Stimulated activated CD4-positive, alpha-beta T cell treated with anti-CD3 and anti-CD28 coated beads, TNF-alpha, amount 100 ng/mL, for 24 hours (primary cell): ENCODE results near the gene KRT3.
"Not testable (repeated sequence)": the region's sequence is repeated elsewhere in the genome, so short reads cannot be mapped to it uniquely, and the experiment has no call there.

ENCODE experiments used
- DNase-seq, 3 experiments: peaks; one replicate each; pipeline ENCODE4 v3.0.0-alpha.2; 2020; ENCODE audit warnings: low read depth in 3 of 3

Gene KRT3

GRCh38 chr12:52781399-52782082 is 14.4 kb downstream of the KRT3 start:
- no peak for DNase-seq

- no peak for DNase-seq
These were observed 16.0 kb downstream of the KRT3 start for GRCh38 chr12:52779914-52780313.

- DNase-seq, result no peak
These were observed 17.1 kb downstream of the KRT3 start for GRCh38 chr12:52778833-52779232.

DNA sequence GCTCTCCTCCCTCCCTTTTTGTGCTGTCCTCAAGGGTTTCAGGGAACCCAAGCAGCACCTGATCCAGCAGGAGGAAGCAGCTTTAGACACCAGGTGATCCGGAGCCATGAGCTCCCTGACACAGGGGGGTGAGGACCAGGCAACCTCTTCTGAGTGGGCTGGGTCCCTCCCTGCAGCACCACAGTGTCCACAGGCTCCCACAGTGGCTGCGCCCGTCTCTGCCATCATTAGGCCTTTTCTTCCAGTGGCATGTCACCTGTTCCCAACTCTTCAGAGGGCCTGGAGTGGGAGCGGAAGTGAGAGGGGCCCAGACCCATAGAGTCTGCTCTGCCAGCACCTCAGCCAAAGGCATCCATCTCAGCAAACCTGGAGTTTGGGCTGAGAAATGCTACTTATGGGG is 18.4 kb downstream of the KRT3 start:
- DNase-seq, result no peak

- no peak for DNase-seq
These were observed 19.0 kb downstream of the KRT3 start, which contains the start of gene KRT76 for GRCh38 chr12:52776913-52777395. Gene KRT76, minus strand, starts transcription at chr12:52777345. Its CDS starts 54 bp downstream, at chr12:52777291.

DNA sequence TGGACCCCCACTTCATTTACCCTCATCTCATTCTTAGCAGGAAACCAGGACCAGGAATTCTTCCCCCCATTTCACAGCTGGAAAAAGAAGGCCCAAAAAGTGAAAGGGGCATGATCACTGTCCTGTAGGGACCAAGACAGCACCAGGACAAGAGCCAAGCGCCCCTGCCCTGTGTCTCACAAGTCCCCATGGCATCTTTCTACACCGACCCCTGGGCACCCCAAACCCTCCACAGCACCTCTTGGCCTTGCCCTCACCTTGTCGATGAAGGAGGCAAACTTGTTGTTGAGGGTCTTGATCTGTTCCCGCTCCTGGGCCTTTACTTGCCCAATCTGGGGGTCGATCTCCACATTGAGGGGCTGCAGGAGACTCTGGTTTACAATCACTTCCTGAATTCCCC is 19.5 kb downstream of the KRT3 start:
- DNase-seq, result no peak

DNA sequence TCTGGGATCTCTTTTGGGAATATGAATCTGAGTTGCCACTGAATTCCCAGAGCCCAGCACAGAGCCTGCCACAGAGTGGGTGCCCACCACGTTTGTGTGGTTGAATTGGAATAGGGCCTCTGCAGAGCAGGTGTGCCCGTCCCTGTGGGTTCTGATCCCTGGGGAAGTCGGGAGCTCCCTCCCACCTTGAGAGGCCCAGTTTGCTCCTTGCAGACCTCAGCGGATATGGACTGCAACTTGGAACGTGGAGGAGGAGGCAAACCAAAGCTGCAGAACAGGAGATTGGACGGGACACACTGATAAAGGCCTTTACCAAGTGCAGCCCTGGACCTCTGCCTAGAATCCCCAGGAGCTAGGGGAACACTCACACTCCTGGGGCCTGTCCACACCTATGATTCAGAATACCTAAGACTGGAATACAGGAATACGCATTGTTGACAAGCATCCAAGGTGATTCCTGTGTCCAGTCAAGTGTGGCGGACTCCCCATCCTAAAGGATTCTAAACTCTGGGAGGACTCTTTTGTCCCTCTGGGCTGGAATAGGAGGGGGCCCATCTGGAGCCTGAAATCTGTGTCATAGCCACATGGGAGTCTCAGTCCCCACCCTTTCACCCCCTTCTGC is 21.2 kb downstream of the KRT3 start:
- no peak for DNase-seq

DNA sequence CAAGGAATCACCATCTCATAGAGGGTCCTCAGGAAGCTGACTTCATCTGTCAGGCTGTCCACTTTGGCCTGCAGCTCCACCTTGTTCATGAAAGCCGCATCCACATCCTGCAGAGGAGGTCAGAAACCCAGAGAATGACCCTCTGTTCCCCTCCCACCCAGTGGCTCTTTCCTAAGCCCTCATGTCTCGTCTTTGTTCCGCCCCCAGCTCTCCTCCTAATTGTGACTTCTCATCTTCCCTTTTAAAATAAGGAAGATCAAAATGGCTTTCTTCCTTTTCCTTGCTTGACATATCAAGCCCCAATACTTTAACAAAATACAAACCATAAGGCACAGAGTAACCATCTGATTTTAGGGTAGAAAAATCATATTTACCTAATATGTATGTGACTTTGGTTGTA is 23.1 kb downstream of the KRT3 start:
- DNase-seq, result no peak

- DNase-seq, result no peak
These were observed 23.7 kb downstream of the KRT3 start for GRCh38 chr12:52772188-52772587.

- no peak for DNase-seq
These were observed 24.4 kb downstream of the KRT3 start for GRCh38 chr12:52771505-52771904.

- no peak for DNase-seq
These were observed 24.8 kb downstream of the KRT3 start for GRCh38 chr12:52771088-52771487.

DNA sequence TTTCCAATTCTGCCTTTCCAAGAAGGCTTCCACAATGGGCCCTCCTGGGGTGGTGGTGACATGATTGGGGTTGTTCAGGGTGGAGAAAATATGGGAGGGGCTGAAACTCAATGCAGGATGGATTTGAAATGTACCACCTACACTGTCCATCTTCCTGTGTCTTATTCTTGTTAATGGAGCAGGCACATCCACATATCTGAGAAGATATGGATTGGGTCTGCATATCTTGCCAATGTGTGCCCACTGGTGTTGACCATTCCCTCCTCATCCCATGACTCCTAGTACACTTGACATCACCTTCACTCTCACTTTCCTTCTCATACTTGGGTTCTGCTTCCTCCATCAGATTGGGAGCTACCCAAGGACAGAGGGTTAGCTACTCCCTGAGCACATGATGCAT is 26.0 kb downstream of the KRT3 start:
- no peak for DNase-seq

GRCh38 chr12:52769354-52769753 is 26.6 kb downstream of the KRT3 start:
- DNase-seq, result no peak

- DNase-seq, result no peak
These were observed 27.3 kb downstream of the KRT3 start for GRCh38 chr12:52768479-52769200.

DNA sequence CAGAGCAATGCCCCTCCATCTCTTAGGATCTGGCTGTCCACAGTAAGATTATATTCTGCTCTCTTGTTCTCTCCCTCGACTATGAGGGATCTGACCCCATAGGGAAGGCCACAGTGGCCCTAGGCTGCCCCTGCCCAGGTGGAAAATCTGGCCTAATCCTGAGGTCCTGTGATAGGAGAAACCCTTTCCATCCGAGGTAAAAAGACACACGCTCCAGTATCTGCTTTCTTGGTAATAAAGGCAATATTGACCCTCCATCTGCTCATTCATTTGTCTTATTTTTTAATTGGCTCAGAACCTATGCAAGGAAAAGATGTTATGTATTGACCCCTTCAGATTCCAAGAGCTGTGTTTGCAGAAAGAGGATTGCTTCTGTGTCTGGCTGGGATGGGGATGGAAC is 28.5 kb downstream of the KRT3 start:
- DNase-seq, result no peak

- DNase-seq, result no peak
These were observed 28.9 kb downstream of the KRT3 start for GRCh38 chr12:52767020-52767379.

DNA sequence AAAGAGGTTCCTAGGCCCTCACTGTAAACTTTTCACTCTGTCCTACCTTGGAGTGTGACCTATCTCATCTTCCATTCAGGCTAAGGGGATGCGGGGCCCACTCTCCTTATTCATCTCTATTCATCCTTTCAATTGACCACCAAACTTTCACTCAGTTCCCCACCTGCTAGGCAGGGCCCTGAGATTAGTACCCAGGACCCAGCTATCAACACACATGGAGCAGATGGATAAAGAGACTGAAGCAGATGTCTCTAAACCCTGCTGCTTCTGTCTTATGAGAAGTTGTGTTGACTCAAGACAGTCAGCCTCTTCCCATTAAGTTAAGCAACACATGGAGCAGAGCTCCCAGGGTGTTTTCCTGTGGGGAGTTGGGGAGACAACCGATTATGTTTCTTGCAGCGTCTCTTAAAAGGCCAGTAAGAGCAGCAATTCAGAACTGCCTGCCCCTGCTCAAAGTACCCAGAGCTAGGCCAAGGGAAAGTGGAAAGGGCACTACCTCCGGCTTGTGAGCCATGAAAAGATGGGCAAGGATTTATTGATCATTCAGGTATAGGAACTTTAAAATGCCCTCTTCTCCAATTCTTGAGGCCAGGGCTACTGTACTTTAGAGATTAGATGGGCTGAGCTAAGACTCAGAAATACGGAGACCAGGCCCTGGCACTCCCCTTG is 29.4 kb downstream of the KRT3 start:
- DNase-seq, result no peak

DNA sequence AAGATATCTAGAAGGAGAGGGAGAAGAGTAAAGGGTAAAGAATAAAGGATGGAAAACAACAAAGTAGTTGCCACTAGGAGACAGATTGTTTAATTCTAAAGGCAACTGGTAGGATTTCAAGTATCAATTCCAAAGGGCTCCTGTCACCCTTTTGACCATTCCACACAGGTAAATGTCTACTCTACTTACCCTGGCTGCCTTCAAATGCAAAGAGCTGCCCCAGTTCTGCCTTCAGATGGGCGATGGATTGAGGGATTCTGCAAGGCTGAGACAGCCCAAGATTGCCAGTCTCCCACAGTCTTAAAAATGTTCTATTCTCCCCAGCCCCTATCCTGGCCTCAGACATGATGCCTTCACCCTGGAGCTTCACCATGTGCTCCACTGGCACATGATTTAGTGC is 30.2 kb downstream of the KRT3 start:
- DNase-seq, result no peak

- DNase-seq, result no peak
These were observed 31.9 kb downstream of the KRT3 start for GRCh38 chr12:52763991-52764390.

GRCh38 chr12:52763036-52763659 is 32.8 kb downstream of the KRT3 start:
- no peak for DNase-seq

DNA sequence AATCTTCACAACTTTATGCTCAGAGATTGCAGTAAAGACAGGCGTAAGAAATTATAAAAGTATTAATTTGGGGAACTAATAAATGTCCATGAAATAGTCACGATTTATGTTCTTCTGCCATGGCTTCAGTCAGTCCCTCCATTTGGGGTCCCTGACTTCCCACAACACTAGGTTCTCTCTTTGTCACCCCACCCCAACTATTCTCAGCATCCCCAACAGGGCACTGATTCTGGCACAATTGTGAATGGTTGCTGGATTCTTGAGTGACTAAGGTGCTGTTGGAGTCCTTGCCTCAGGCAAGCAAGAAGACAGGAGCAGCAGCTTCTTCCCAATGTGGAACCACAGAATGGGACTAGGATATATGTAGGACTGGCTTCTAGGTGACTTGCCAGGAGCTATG is 34.1 kb downstream of the KRT3 start:
- no peak for DNase-seq

DNA sequence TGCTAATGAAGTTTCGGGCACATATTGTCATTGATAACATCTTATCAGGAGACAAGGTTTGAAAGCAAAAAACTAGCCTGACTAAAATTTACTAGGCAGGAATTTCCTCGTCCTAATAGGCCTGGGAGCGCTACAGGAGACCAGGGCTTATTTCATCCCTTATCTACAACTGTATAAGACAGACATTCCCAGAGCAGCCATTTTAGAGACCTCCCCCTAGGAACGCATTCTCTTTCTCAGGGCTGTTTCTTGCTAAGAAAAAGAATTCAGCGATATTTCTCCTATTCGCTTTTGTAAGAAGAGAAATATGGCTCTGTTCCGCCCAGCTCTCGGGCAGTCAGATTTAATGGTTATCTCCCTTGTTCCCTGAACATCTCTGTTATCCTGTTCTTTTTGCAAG is 34.7 kb downstream of the KRT3 start:
- DNase-seq, result not testable (repeated sequence)
